ENCODE data around the gene NOL4L. TPM values are rescaled to one million over a fixed set of nuclear protein-coding genes. Genes with fewer than 3 reads are reported as not detected.
"Not testable (repeated sequence)": the region's sequence is repeated elsewhere in the genome, so short reads cannot be mapped to it uniquely, and the experiment has no call there.

NOL4L gene
- total RNA-seq, 1 donor from 2014 or later = 37.7 TPM

DNA sequence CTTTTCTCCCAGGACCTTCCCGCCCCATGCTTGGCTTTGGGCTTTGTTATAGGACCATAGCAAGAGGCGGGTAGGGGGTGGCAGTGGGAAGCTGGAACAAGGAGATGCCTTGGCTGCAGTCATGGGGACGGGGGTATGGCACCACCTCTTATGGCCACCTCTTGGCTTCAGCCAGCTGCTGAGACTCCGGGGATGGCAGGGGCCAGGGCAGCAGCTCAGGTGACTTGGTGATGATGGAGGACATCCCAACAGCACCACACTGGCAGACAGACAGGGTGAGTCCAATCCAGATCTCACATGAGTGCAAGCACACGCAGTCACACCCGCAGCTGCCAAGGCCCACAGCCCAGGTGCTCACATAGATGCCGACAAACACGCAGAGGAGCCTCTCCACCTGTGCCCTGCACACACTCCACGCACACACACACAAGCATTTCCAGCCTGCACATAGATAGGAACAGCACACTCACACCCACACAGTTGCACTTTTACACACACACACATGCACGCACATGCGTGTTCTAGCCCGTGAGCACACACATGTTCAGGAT, 6.2 kb downstream of the NOL4L start:
- H3K27ac Mint-ChIP-seq (ENCODE audit: unreplicated experiment) = no peak overlapping the region
- no peaks in the 10 kb centered on the region for H3K9me3 Mint-ChIP-seq (ENCODE audit: low read depth)
- peaks cover 24% of the 10 kb centered on the region for H3K4me1 Mint-ChIP-seq (ENCODE audit: low read depth)
- DNase-seq (ENCODE audit: low spot score) = peak; percentile 66
- no peaks in the 10 kb centered on the region for H3K36me3 Mint-ChIP-seq (ENCODE audit: low read depth)
- no peak overlapping the region for H3K4me3 Mint-ChIP-seq (ENCODE audit: unreplicated experiment)
- TF ChIP-seq, protein P1, sequence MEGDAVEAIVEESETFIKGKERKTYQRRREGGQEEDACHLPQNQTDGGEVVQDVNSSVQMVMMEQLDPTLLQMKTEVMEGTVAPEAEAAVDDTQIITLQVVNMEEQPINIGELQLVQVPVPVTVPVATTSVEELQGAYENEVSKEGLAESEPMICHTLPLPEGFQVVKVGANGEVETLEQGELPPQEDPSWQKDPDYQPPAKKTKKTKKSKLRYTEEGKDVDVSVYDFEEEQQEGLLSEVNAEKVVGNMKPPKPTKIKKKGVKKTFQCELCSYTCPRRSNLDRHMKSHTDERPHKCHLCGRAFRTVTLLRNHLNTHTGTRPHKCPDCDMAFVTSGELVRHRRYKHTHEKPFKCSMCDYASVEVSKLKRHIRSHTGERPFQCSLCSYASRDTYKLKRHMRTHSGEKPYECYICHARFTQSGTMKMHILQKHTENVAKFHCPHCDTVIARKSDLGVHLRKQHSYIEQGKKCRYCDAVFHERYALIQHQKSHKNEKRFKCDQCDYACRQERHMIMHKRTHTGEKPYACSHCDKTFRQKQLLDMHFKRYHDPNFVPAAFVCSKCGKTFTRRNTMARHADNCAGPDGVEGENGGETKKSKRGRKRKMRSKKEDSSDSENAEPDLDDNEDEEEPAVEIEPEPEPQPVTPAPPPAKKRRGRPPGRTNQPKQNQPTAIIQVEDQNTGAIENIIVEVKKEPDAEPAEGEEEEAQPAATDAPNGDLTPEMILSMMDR (IDR thresholded peaks at IDR 0.05) = no peak
- no peaks in the 10 kb centered on the region for H3K27me3 Mint-ChIP-seq (ENCODE audit: low read depth)

DNA sequence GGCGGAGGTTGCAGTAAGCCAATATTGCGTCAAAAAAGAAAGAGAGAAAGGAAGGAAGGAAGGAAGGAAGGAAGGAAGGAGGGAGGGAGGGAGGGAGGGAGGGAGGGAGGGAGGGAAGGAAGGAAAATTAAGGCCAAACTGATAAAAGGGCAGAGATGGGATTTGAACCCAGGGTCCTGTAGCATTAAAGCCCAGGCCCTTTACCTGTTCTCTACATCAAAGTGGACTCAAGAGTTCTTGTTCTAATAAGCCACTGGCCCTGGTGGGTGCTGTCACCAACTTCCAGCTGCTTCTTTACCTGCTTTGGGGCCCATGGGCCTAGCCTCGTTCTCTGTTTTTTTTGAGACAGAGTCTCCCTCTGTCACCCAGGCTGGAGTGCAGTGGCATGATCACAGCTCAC, 7.1 kb downstream of the NOL4L start:
- H3K4me3 Mint-ChIP-seq (ENCODE audit: unreplicated experiment); H3K9me3 Mint-ChIP-seq (ENCODE audit: low read depth); H3K27me3 Mint-ChIP-seq (ENCODE audit: low read depth); DNase-seq (ENCODE audit: low spot score); H3K36me3 Mint-ChIP-seq (ENCODE audit: low read depth); H3K27ac Mint-ChIP-seq (ENCODE audit: unreplicated experiment): not testable (repeated sequence)
- H3K4me1 Mint-ChIP-seq (ENCODE audit: low read depth) = peaks cover 24% of the 10 kb centered on the region

DNA sequence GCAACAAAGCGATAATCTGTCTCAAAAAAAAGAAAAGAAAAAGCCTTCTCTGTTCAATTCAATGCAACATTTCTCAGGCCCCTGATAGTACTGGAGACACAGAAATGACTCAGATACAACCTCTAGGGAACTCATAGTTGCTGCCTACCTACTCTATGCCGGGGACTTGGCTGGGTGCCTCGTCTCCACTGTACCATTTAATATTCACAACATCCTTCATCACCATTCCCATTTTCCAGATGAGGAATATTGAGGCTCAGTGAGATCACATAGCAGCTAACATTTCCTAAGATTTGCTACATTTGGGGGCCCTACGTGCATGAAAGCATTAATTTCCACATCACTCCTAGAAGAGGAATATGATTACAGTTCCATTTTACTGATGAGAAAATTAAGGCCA, 7.5 kb downstream of the NOL4L start:
- H3K36me3 Mint-ChIP-seq (ENCODE audit: low read depth) = no peaks in the 10 kb centered on the region
- TF ChIP-seq, protein P1 (IDR thresholded peaks at IDR 0.05) = no peak
- H3K27ac Mint-ChIP-seq (ENCODE audit: unreplicated experiment) = peak overlapping the region; percentile 25
- DNase-seq (ENCODE audit: low spot score) = no peak
- peaks cover 24% of the 10 kb centered on the region for H3K4me1 Mint-ChIP-seq (ENCODE audit: low read depth)
- H3K9me3 Mint-ChIP-seq (ENCODE audit: low read depth) = no peaks in the 10 kb centered on the region
- no peak overlapping the region for H3K4me3 Mint-ChIP-seq (ENCODE audit: unreplicated experiment)
- H3K27me3 Mint-ChIP-seq (ENCODE audit: low read depth) = no peaks in the 10 kb centered on the region

DNA sequence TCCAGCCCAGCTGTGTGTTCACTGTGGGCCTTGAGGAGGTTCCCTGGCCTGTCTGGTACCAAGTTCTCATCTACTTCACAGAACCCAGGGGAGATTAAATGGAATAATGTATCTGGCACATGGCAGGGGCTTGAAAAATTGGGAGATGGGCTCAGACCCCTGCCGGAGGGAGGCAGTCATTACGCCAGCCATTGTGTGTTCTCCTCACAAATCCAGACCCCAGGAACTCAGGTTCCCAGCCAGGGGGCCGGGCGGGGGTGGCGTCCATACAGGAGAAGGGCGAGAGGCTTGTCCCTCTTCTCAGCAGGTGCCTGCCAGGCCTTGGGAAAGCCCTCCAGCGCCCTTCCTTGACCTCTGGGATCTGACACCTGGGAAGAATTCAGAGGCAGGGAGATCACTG, 8.1 kb downstream of the NOL4L start:
- Mint-ChIP-seq H3K4me1 (ENCODE audit: low read depth) (peaks cover 21% of the 10 kb centered on the region), H3K4me3 (ENCODE audit: unreplicated experiment) (no peak overlapping the region), H3K27me3 (ENCODE audit: low read depth) (no peaks in the 10 kb centered on the region), H3K27ac (ENCODE audit: unreplicated experiment) (no peak overlapping the region), H3K9me3 (ENCODE audit: low read depth) (no peaks in the 10 kb centered on the region), H3K36me3 (ENCODE audit: low read depth) (no peaks in the 10 kb centered on the region)
- TF ChIP-seq, protein P1 (IDR thresholded peaks at IDR 0.05) = peak; percentile 71
- DNase-seq (ENCODE audit: low spot score) = no peak

DNA sequence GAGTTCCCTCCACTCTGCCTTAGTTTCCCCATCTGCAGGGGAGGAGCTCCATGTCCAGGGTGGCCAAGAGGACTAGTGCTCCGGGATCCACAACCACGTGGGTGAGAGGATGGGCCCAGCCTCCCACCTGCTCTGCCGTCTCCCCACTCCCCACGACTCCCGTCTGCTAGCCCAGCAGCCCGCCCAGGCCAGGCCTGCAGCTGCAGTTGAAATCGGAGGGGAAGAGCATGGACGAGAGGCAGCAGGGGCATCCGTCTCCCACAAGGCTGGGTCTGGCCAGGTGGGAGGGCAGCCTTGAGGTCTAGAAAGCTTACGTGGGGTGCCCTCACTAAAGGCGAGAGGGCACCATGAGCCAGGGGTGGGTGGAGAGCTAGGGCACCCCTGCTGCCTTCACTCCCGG, 8.6 kb downstream of the NOL4L start:
- TF ChIP-seq, protein P1 (IDR thresholded peaks at IDR 0.05) = no peak
- H3K9me3 Mint-ChIP-seq (ENCODE audit: low read depth) = no peaks in the 10 kb centered on the region

DNA sequence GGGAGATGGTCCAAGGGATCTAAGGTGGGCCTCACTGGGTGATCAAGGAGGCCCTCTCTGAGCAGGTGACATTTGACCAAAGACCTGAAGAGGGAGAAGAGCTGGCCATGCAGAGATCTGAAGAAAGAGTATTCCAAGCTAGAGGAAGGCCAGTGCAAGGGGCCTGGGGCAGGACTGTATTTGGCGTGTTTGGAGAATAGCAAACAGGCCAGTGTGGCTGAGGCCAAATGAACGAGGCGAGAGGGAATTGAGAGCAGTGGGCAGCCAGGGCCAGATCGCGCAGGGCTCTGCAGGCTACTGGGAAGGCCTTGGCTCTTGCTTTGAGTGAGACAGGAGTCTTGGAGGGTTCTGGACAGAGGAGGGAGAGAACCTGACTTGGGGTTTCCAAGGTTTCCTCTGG, 9.3 kb downstream of the NOL4L start:
- H3K4me3 Mint-ChIP-seq (ENCODE audit: unreplicated experiment) = no peak overlapping the region
- H3K27ac Mint-ChIP-seq (ENCODE audit: unreplicated experiment) = no peak overlapping the region
- H3K27me3 Mint-ChIP-seq (ENCODE audit: low read depth) = no peaks in the 10 kb centered on the region
- peaks cover 17% of the 10 kb centered on the region for H3K4me1 Mint-ChIP-seq (ENCODE audit: low read depth)
- no peak for DNase-seq (ENCODE audit: low spot score)
- H3K9me3 Mint-ChIP-seq (ENCODE audit: low read depth) = no peaks in the 10 kb centered on the region
- no peaks in the 10 kb centered on the region for H3K36me3 Mint-ChIP-seq (ENCODE audit: low read depth)
- TF ChIP-seq, protein P1 (IDR thresholded peaks at IDR 0.05) = no peak

More for the DNA sequence above, 8.6 kb downstream of the NOL4L start:
- H3K27ac Mint-ChIP-seq (ENCODE audit: unreplicated experiment) = no peak overlapping the region
- H3K4me3 Mint-ChIP-seq (ENCODE audit: unreplicated experiment) = no peak overlapping the region
- no peaks in the 10 kb centered on the region for H3K36me3 Mint-ChIP-seq (ENCODE audit: low read depth)
- peaks cover 20% of the 10 kb centered on the region for H3K4me1 Mint-ChIP-seq (ENCODE audit: low read depth)
- DNase-seq (ENCODE audit: low spot score) = no peak
- no peaks in the 10 kb centered on the region for H3K27me3 Mint-ChIP-seq (ENCODE audit: low read depth)

All from chondrocyte (in vitro differentiated cells).